ENCODE results near the gene OTOG. TPM values are rescaled to one million over a fixed set of nuclear protein-coding genes. Genes with fewer than 3 reads are reported as not detected.

OTOG gene
- total RNA-seq, 1 experiment from 2014 or later: 0.35 TPM

- H3K4ac ChIP-seq (ENCODE audit: low read depth, low read length): no peak overlapping the region
- H3K79me2 ChIP-seq (ENCODE audit: insufficient read depth, low read length): no peaks in the 10 kb centered on the region
These were observed 38.8 kb upstream of the OTOG start for GRCh38 chr11:17508306-17508705.

More at GRCh38 chr11:17508306-17508705, 38.8 kb upstream of the OTOG start:
- no peaks in the 10 kb centered on the region for H3K79me1 ChIP-seq (ENCODE audit: insufficient read depth, low read depth, low read length, poor library complexity, severe bottlenecking)
- Mint-ChIP-seq H3K4me1 (peaks cover 9 to 17% of the 10 kb centered on the region in 2 experiments), H3K27ac (no peak overlapping the region), H3K4me3 (no peak overlapping the region; a peak in 1 of 5 replicates), H3K9me3 (no peaks in the 10 kb centered on the region), H3K27me3 (ENCODE audit: low read depth) (peaks cover 12% of the 10 kb centered on the region), H3K36me3 (ENCODE audit: insufficient read depth in 1 of 3, low read depth in 3 of 3) (no peaks in the 10 kb centered on the region)
- H3K27me3 ChIP-seq (ENCODE audit: insufficient read depth, low read length): no peaks in the 10 kb centered on the region; the same call in 1 of the 2 replicates
- H3K56ac ChIP-seq (ENCODE audit: insufficient read length, low read depth, low read length): no peak overlapping the region
- no peak overlapping the region for H3K18ac ChIP-seq (ENCODE audit: insufficient read length, low read depth, low read length)
- H3K14ac ChIP-seq (ENCODE audit: insufficient read depth, low read length): no peak overlapping the region
- no peak overlapping the region for H4K91ac ChIP-seq (ENCODE audit: insufficient read length, low read depth, low read length)
- no peak overlapping the region for H3T11ph ChIP-seq (ENCODE audit: low read length)
- no peak overlapping the region for H3K23ac ChIP-seq (ENCODE audit: insufficient read length, low read depth, low read length)
- DNase-seq: no peak
- H2BK5ac ChIP-seq (ENCODE audit: insufficient read length, low read length): no peak overlapping the region
- H4K8ac ChIP-seq (replicated peaks; ENCODE audit: insufficient read length, low read depth, low read length): no peak overlapping the region
- H3K4me2 ChIP-seq (ENCODE audit: insufficient read depth, insufficient read length, low read length): no peak overlapping the region
- H4K20me1 ChIP-seq (ENCODE audit: control insufficient read depth, insufficient read depth, insufficient read length): no peaks in the 10 kb centered on the region
- no peak overlapping the region for H3K9ac ChIP-seq (ENCODE audit: extremely low read depth, insufficient read length, low read length)
- TF ChIP-seq CTCF (conservative IDR thresholded peaks at IDR 0.05): no peak
- H2BK12ac ChIP-seq (ENCODE audit: insufficient read length, low read depth, low read length): no peak overlapping the region
- H3K23me2 ChIP-seq (ENCODE audit: insufficient read length, low read depth, low read length, poor library complexity, severe bottlenecking): no peaks in the 10 kb centered on the region
- WGBS (ENCODE audit: extremely low coverage, insufficient read length, low lambda C conversion rate): no CpG with 5 or more reads among the region's 3 CpGs
- no peaks in the 10 kb centered on the region for H3K9me3 ChIP-seq (ENCODE audit: control insufficient read depth, low read depth, low read length)
- H2BK20ac ChIP-seq (ENCODE audit: low read depth, low read length, poor library complexity, severe bottlenecking): no peak overlapping the region
- no peak overlapping the region for H2BK15ac ChIP-seq (ENCODE audit: low read depth, low read length)
- H2AK5ac ChIP-seq (ENCODE audit: insufficient read length, low read length): no peak overlapping the region
- no peaks in the 10 kb centered on the region for H3K4me1 ChIP-seq (ENCODE audit: insufficient read depth, low read length)
- no peak overlapping the region for H3K27ac ChIP-seq (ENCODE audit: insufficient read length, low read depth, low read length)
- H2AFZ ChIP-seq (ENCODE audit: low read length): no peak overlapping the region
- H4K5ac ChIP-seq (ENCODE audit: insufficient read length, low read depth, low read length): no peak overlapping the region
- H2BK120ac ChIP-seq (ENCODE audit: low read depth, low read length, poor library complexity, severe bottlenecking): no peak overlapping the region
